Ovary (tissue), 9 donors: ENCODE measurements around the gene CARMIL1. TPM values are rescaled to one million over a fixed set of nuclear protein-coding genes. Genes with fewer than 3 reads are reported as not detected.

ENCODE experiments used
- DNase-seq, 5 donors: peaks; one replicate each; pipeline ENCODE4 v3.0.0-alpha.2; 2019 to 2020
- H3K27ac ChIP-seq, 2 donors: fragments of 200-600 bp; one replicate each; pipeline versions ENCODE4 v1.5.1 to v1.8.0; 2019 to 2022
- H3K27me3 ChIP-seq: fragments of 200-600 bp; one replicate; pipeline ENCODE4 v1.8.0; 2022
- H3K36me3 ChIP-seq: fragments of 200-600 bp; sonication (generic); one replicate; pipeline ENCODE4 v1.5.1; 2019
- H3K4me1 ChIP-seq: one replicate; pipeline ENCODE4 v1.8.1; 2013; ENCODE audit warnings: mild to moderate bottlenecking, moderate library complexity; ENCODE audit not compliant: insufficient read depth
- H3K4me3 ChIP-seq: fragments of 200-600 bp; sonication (generic); one replicate; pipeline ENCODE4 v1.5.1; 2017
- H3K9me3 ChIP-seq, 2 donors: fragments of 200-600 bp in 1 of 2; sonication (generic) in 1 of 2; one replicate each; pipeline versions ENCODE4 v1.5.1 to v1.8.1; 2013 to 2019; ENCODE audit warnings: mild to moderate bottlenecking in 1 of 2, moderate library complexity in 1 of 2
- CTCF ChIP-seq, 3 donors: fragments of 450-650 bp in 2 of 3; fragments of 200-600 bp in 1 of 3; IDR thresholded peaks; one replicate each; pipeline versions ENCODE4 v1.5.1 to v1.8.0; 2016 to 2022; ENCODE audit warnings: antibody characterized with exemption in 3 of 3, mild to moderate bottlenecking in 1 of 3
- EP300 ChIP-seq: sonication (generic); formaldehyde crosslinking; IDR thresholded peaks from one replicate; pipeline ENCODE4 v1.6.1; 2017; ENCODE audit warnings: antibody characterized with exemption
- POLR2A ChIP-seq: fragments of 450-650 bp; IDR thresholded peaks from one replicate; pipeline ENCODE4 v1.6.1; 2017; ENCODE audit warnings: antibody characterized with exemption, mild to moderate bottlenecking, moderate library complexity
- WGBS, 3 donors: extraction: QIAGEN DNeasy Blood & Tissue Kit in 1 of 3; methylation state at CpG; one replicate each; pipeline versions ENCODE4 v1.1.5 to v1.1.7; 2013 to 2017; 5-methylcytosine and 5-hydroxymethylcytosine counted together
- intact Hi-C, 4 donors: fragments of 100-400 bp; cut with DNase I; formaldehyde crosslinking; loops; one replicate each; pipeline versions ENCODE4 v1.11.0 to v1.15.1; 2022 to 2023
- polyA plus RNA-seq, 2 donors: library from polyadenylated mRNA; stranded (reverse); fragments of 200-250 nt in 1 of 2; fragments of 350-450 nt in 1 of 2; fragmentation: Illumina TruSeq in 1 of 2; extraction: RNeasy Lipid Tissue Mini Kit (QIAGEN cat#74804) in 1 of 2; gene quantifications; one replicate each; pipeline ENCODE4 v1.2.3, GENCODE V29; 2013 to 2014
- total RNA-seq, 7 donors: library from RNA; depleted of rRNA in 2 of 7; stranded (reverse); fragments of >200 nt in 2 of 7; fragmentation: NEBNext Ultra II Directional in 3 of 7; extraction: Animal tissue kit (Norgen Biotek cat#: 25700) in 3 of 7; gene quantifications; one replicate each; pipeline versions ENCODE4 v1.1.0 to v1.2.4, GENCODE V29; 2016 to 2023
- donor health status: DM: no; HTN: no; CAD: no; lungs with moderate emphysema.
- donor health status: DM: no; HTN: no; CAD: no.
- donor health status: Bipolar disorder and iron deficiency.
- donor health status: DM: yes; HTN: yes; CAD: no.
- donor health status: DM: no; HTN: no; CAD: no.
- donor health status: DM: yes; HTN: yes; CAD: no.

CARMIL1 gene
- total and polyA plus RNA-seq, 9 donors, result 6.4 to 25.6 (median 16.8) TPM

- no peak overlapping the region for H3K27ac ChIP-seq
- intact Hi-C loops, result no loop called here
- no peaks in the 10 kb centered on the region for H3K27me3 ChIP-seq
- 42 to 68% (median 44%) methylated on average over 4 of the region's 4 CpGs for WGBS, 3 donors
- peaks cover 2% of the 10 kb centered on the region for H3K4me1 ChIP-seq
- no peak overlapping the region for H3K4me3 ChIP-seq
- no peaks in the 10 kb centered on the region for H3K9me3 ChIP-seq
- TF ChIP-seq EP300 (no peak), POLR2A (no peak)
- DNase-seq, result no peak
- no peaks in the 10 kb centered on the region for H3K36me3 ChIP-seq
Observed at GRCh38 chr6:25619217-25619616, 340.0 kb downstream of the CARMIL1 start.

GRCh38 chr6:25620391-25620790, 341.2 kb downstream of the CARMIL1 start:
- WGBS, 3 donors, result 80 to 90% (median 85%) methylated on average over 2 of the region's 2 CpGs

GRCh38 chr6:25623065-25623464, 343.9 kb downstream of the CARMIL1 start:
- H3K27ac ChIP-seq, result no peak overlapping the region
- H3K4me1 ChIP-seq, result peaks cover 2% of the 10 kb centered on the region
- no peak for DNase-seq
- H3K4me3 ChIP-seq, result no peak overlapping the region
- 5 to 7% (median 6%) methylated on average over 1 of the region's 1 CpG for WGBS, 3 donors
- no peaks in the 10 kb centered on the region for H3K36me3 ChIP-seq
- intact Hi-C loops, result no loop called here
- no peaks in the 10 kb centered on the region for H3K9me3 ChIP-seq
- no peaks in the 10 kb centered on the region for H3K27me3 ChIP-seq
- no peak for TF ChIP-seq POLR2A
- no peak for TF ChIP-seq CTCF (IDR thresholded peaks at IDR 0.05)
- TF ChIP-seq EP300, result no peak

More at GRCh38 chr6:25620391-25620790, 341.2 kb downstream of the CARMIL1 start:
- peaks cover 2% of the 10 kb centered on the region for H3K4me1 ChIP-seq
- H3K27me3 ChIP-seq, result no peaks in the 10 kb centered on the region
- H3K9me3 ChIP-seq, result no peaks in the 10 kb centered on the region
- no peak for DNase-seq
- no peaks in the 10 kb centered on the region for H3K36me3 ChIP-seq
- intact Hi-C loops, result no loop called here
- H3K27ac ChIP-seq, result no peak overlapping the region
- H3K4me3 ChIP-seq, result no peak overlapping the region
- TF ChIP-seq EP300 (no peak), POLR2A (no peak), CTCF (IDR thresholded peaks at IDR 0.05) (no peak)

DNA sequence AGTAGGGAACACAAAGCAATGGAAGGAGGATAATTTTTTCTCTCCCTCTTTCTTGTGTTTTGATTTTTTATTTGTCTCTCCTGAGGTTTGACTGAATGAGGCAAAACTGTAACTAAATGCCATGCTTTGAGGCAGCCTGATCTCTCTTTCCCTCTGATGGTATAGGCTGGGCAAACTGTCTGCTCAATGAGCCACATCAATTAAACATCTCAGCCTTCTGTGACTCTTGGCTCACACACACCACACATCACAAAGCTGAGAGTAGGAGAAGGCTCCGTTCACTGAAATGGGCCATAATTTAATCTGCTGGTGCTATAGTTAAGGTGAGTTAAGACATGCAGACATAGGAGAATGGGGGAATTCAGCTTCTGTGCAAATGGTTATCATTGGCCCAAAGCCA, 344.7 kb downstream of the CARMIL1 start:
- Histone ChIP-seq H3K27me3 (no peaks in the 10 kb centered on the region), H3K36me3 (no peaks in the 10 kb centered on the region), H3K4me3 (no peak overlapping the region), H3K27ac (peak overlapping the region in 1 of 2 donors; percentile 13), H3K4me1 (peaks cover 2% of the 10 kb centered on the region), H3K9me3 (no peaks in the 10 kb centered on the region)
- DNase-seq, result no peak
- intact Hi-C loops, result no loop called here
- no peak for TF ChIP-seq POLR2A
- no peak for TF ChIP-seq CTCF (IDR thresholded peaks at IDR 0.05)
- no peak for TF ChIP-seq EP300
- 71 to 81% (median 79%) methylated on average over 1 of the region's 1 CpG for WGBS, 3 donors

- no peaks in the 10 kb centered on the region for H3K9me3 ChIP-seq
- TF ChIP-seq CTCF (IDR thresholded peaks at IDR 0.05), result no peak
- TF ChIP-seq POLR2A, result no peak
- TF ChIP-seq EP300, result no peak
- intact Hi-C loops, result no loop called here
Observed at GRCh38 chr6:25627001-25627400, 347.8 kb downstream of the CARMIL1 start.

More at GRCh38 chr6:25627001-25627400, 347.8 kb downstream of the CARMIL1 start:
- Histone ChIP-seq H3K36me3 (no peaks in the 10 kb centered on the region), H3K4me3 (no peak overlapping the region), H3K27me3 (no peaks in the 10 kb centered on the region), H3K27ac (no peak overlapping the region), H3K4me1 (peaks cover 2% of the 10 kb centered on the region)
- 73 to 75% (median 75%) methylated on average over 3 of the region's 3 CpGs for WGBS, 3 donors
- no peak for DNase-seq
